ENCODE results near the gene USH2A.
A peak's percentile ranks its signal among the peaks of the same experiment; 100 is the strongest.
"Not testable (repeated sequence)": the region's sequence is repeated elsewhere in the genome, so short reads cannot be mapped to it uniquely, and the experiment has no call there.

USH2A gene

GRCh38 chr1:216387782-216388181, 35.5 kb downstream of the USH2A start:
- no peak for DNase-seq

- no peak for DNase-seq
These were observed 43.8 kb downstream of the USH2A start for GRCh38 chr1:216379441-216379840.

- no peak for DNase-seq
These were observed 55.0 kb downstream of the USH2A start for GRCh38 chr1:216368249-216368648.

- DNase-seq, result no peak
These were observed 56.3 kb downstream of the USH2A start for GRCh38 chr1:216366979-216367378.

- DNase-seq, result no peak
These were observed 66.3 kb downstream of the USH2A start for GRCh38 chr1:216356945-216357344.

- DNase-seq, result no peak
These were observed 73.1 kb downstream of the USH2A start for GRCh38 chr1:216350186-216350585.

GRCh38 chr1:216346526-216346925, 76.7 kb downstream of the USH2A start:
- DNase-seq, result no peak

- not testable (repeated sequence) for DNase-seq
These were observed 82.7 kb downstream of the USH2A start for GRCh38 chr1:216340542-216340941.

GRCh38 chr1:216332462-216332861, 90.8 kb downstream of the USH2A start:
- no peak for DNase-seq

- DNase-seq, result no peak
These were observed 91.2 kb downstream of the USH2A start for GRCh38 chr1:216332003-216332402.

- DNase-seq, result no peak
These were observed 92.0 kb downstream of the USH2A start for GRCh38 chr1:216331211-216331610.

- no peak for DNase-seq
These were observed 93.0 kb downstream of the USH2A start for GRCh38 chr1:216330262-216330661.

GRCh38 chr1:216325946-216326345, 97.3 kb downstream of the USH2A start:
- no peak for DNase-seq

- no peak for DNase-seq
These were observed 97.9 kb downstream of the USH2A start for GRCh38 chr1:216325336-216325735.

- DNase-seq, result no peak
These were observed 99.9 kb downstream of the USH2A start for GRCh38 chr1:216323344-216323743.

- DNase-seq, result no peak
These were observed 108.7 kb downstream of the USH2A start for GRCh38 chr1:216314379-216315095.

GRCh38 chr1:216310776-216311175, 112.5 kb downstream of the USH2A start:
- peak; percentile 62 for DNase-seq

GRCh38 chr1:216306830-216307229, 116.4 kb downstream of the USH2A start:
- DNase-seq, result no peak

- DNase-seq, result no peak
These were observed 119.6 kb downstream of the USH2A start for GRCh38 chr1:216303690-216304089.

- no peak for DNase-seq
These were observed 129.6 kb downstream of the USH2A start for GRCh38 chr1:216293683-216294082.

GRCh38 chr1:216290074-216290473, 133.2 kb downstream of the USH2A start:
- no peak for DNase-seq

- DNase-seq, result no peak
These were observed 138.2 kb downstream of the USH2A start for GRCh38 chr1:216285052-216285451.

GRCh38 chr1:216281757-216282156, 141.5 kb downstream of the USH2A start:
- DNase-seq, result no peak

GRCh38 chr1:216270086-216270773, 153.0 kb downstream of the USH2A start:
- DNase-seq, result no peak

- DNase-seq, result no peak
These were observed 161.6 kb downstream of the USH2A start for GRCh38 chr1:216261631-216262030.

Measured in NCI-H2171 (cell line).